ENCODE results near the gene BORCS6.

BORCS6 gene

DNA sequence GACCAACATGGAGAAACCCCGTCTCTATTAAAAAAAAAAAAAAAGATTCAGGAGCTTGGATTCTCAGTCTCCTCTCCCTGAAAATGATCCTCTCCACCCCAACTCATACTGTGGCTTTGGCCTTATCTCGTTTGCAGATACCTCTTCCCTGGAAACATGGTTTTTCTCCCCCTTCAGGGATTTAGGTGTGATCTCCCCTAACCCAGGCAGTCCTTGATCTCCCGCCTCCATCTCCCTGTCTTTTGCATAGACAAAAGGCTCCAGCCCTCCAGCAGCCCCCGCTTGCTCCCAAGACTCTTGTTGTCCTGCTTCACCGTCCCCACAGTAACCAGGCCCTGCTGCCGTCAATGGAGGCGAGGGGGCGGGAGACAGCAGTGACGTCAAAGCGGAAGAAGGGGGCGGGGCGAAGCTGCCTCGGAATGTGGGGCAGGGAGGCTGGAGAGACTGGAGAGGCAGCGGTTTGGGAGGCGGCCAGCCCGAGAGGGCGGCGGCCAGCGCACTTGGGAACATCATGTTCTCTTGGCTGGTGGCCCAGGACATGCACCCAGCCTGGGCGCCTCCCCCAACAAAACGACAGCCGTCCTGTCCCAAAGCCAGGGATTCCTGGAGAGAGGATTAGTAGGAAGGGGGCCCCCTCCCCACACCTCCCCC lies 35.9 kb downstream of the BORCS6 start:
- DNase-seq, result peak; percentile 91

DNA sequence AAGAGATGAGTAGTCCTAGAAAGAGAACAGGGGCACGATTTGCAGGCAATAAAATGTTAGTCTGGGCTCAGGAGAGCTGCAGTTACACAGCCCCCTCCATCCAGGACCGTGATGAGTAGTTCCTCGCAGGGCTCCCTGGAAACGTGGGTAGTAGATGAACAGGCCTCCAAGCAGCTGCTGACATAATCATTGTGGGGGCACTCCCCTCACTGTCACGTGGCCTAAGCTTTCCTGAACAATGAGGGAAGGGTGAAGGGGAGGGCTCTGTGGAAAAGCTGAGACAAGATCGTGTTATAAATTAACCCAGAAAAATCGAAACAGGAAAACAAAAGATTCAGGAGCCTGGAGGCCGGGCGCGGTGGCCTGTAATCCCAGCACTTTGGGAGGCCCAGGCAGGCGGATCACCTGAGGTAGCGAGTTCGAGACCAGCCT lies 36.4 kb downstream of the BORCS6 start:
- DNase-seq, result peak; percentile 58

DNA sequence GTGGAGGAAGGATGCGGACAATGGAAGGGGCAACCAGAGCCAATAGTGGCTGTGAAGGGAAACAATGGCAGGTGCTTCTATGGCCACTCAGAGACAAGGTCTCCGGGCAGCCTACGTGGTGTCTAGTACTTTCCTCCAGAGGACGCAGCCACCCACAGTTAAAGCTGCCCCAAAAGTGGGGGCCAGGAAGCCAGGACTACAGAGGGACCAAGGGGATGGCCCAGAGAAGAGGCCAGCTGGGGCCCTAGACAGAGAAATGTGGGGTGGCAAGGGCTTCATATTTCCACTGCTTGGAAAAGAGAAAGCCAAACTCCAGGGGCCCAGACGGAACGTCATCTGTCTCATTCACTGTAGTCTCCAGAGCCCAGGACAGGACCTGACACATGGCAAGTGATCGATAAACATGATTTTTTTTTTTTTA lies 36.9 kb downstream of the BORCS6 start:
- DNase-seq, result peak; percentile 58

DNA sequence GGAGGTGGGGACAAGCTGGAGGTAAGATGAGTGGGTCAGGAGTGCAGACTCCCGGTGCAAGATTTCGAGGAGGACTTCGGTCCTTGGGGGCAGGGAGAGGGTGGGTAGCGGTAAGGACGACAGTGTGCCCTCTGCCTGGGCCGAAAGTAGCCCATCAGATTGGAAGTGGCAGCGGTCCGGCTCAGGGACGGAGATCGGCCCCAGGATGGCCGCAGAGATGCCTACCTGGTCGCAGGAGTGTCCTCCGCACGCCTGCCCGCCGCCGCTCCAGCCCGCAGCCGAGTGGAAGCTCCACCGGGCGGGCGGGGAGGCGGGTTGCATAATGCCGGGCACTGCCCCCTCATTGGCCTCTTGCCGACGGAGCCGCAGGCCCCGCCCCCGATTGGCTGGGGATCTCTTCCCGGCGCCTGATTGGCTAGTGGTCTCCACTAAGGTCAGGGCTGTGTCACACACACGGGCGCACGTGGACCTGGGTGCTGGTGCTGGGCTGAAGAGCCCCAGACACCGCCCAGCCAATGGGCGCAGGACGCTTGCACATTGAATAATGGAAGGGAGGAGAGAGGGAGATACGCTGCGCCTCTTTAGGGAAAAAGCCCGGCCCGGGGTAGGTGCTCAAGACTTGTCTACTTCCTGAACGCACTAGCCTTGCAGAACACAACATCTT lies 37.7 kb downstream of the BORCS6 start, which contains the start of gene PER1:
Gene PER1 (minus strand): TSS at position 293 of the 664 bp plus-strand sequence. CDS start 1,698 bp downstream, outside the sequence.
- DNase-seq, result peak; percentile 68

DNA sequence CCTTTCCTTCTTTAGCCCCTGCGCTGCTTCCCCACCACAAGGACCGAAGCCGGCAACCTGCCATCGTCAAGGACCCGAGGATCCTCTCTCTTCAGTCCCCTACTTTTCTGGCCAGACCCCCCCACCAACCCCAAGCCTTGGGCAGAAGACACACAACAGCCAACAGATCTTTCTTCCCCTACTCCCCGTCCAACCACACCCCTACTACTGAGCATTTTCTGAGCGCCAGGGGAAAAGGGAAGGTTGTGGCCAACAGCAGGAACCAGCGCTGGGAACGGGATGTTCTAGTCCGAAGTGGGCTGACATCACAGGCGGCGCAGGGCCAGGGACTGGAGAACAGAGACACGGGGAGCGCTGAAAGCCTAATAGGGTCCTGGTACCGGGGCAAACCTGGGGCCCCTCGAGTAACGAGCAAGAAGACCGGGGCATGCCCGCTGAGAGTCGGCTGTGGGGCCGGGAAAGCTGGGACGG lies 38.3 kb downstream of the BORCS6 start:
- no peak for DNase-seq

DNA sequence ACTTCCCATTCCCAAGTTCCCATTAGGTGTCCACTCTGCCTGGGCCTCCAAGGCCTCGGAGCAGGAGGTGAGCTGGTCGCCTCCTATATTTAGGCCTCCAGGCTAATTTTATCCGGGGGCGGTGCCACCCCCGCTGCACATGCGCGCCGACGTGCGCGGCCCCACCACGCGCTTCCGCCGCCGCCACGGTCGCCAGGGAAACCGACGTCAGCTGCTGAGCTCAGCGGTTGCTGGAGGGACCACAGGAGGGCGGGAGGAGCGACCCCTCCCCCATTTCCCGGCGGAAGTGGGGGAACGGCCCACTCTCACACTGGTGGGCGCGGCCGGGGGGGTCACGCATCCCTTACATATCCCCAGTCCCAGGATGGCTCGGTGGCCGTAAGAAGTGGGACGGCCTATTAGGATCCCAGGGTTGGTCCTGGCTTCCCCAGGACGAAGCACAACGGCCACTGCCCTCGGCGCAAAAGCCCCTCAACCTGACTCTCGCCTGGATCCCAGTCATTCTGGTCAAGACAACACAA lies 38.8 kb downstream of the BORCS6 start:
- DNase-seq, result no peak

DNA sequence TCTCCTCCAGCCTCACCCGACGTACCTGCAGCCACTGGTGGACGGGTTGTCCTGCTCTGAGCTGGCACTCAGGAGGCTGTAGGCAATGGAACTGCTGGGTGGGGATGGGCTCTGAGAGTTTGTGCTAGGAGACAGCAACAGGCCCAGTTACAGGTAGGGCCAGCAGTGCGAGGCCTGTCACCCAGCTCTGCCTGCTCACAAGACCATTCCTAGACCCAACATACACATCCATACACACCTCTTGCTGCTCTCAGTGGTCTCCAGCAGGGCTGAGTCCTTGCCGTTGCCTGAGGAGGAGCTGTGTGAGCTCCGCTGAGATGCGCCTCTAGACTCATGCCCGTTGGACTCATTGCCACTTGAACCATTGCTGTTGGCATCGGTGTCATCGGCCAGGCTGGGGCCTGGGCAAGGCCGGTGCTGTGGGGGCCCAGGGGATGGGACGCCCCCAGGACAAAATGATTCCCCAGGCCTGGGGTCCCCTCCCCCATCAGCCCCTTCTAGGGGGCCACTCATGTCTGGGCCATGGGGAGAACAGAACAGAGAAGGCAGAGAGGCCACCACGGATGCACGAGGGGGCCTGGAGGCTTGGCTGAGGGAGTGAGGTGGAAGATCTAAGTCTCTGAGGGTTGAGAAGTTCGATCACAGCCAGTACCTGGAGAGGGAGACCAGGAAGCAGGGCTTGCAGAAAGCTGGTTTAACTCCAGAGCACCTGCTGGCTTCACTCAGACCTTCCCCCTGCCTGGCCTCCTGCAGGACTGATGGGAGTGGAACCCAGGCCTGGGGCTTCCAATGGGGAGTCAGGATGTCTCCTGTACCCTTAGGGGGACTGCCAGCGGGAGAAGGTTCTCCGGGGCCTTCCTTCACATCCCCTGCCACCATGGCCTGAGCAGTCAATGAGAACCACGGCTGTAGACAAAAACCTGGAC lies 39.5 kb downstream of the BORCS6 start:
- DNase-seq, result no peak

DNA sequence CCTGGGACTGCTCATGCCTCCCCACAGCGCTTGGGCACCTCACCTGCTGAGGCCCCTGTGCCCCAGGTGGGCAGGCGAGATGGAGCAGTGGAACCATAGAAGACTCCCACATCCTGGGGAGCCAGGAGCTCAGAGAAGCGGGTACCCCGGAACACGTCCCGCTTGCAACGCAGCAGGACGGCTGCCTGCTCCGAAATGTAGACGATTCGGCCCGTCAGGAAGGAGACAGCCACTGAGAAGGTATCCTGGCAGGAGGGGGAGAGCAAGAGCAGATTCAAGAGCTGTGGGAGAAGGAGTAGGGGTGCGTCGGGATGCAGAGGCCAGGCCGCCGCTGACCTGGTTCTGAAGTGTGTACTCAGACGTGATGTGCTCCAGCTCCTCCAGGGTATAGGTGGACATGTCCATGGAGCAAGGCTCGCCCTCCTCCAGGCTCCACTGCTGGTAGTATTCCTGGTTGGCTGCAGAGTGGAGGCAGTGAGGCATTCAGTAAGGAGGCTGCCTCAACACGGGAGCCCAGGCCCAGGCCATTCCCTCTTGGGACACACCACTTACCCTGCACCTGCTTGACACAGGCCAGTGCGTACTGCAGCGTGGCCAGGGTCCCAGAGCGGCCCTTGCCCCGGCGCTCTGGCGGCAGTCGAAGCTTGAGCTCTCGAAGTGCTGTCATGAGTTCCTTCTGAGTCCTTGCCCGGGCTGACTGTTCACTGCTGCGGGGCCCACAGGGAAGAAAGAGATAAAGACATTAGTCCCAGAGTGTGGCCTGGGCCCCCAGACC lies 40.4 kb downstream of the BORCS6 start:
- DNase-seq, result no peak

DNA sequence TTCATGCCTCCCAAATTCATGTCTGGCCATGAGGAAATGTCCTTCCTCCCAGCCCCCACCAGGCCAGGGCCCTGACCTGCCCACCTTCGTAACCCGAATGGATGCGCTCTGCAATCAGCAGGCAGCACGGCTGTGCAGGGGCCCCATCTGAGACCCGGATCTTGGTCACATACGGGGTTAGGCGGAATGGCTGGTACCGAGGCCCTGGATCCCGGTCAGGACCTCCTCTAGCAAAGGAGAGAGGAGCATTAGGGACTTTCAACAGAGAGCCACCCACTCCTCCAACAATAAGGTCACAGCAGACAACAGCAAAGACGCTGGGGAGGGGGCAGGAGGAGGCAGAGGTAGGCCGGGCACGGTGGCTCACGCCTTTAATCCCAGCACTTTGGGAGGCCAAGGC lies 41.4 kb downstream of the BORCS6 start:
- no peak for DNase-seq

DNA sequence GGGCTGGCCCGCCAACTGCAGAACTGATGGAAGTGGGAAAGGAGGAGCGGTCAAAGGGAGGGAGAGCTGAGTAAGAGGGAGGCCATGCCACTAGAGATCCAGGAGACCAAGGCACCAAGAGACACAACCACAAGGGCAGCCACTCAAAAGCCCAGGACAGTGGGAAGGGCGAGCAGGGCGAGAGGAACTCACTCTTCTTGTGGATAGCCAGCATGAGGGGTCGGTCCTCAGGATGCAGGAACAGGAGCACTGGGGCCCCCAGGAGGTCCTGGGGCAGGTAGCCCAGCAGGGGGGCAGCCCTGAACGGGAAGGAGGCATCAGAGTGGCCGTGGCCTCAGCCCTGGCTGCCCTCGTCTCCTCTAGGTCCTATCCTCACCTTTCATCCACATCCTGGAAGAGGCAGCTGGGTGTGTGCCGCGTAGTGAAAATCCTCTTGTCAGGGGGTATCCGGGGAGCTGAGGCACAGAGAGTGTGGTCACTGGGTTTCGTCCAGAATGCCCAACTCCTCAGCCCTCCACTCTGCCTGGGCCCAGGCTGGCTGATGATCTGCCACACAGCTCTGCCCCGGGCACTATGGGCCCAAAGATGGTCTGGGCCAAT lies 42.1 kb downstream of the BORCS6 start:
- no peak for DNase-seq

DNA sequence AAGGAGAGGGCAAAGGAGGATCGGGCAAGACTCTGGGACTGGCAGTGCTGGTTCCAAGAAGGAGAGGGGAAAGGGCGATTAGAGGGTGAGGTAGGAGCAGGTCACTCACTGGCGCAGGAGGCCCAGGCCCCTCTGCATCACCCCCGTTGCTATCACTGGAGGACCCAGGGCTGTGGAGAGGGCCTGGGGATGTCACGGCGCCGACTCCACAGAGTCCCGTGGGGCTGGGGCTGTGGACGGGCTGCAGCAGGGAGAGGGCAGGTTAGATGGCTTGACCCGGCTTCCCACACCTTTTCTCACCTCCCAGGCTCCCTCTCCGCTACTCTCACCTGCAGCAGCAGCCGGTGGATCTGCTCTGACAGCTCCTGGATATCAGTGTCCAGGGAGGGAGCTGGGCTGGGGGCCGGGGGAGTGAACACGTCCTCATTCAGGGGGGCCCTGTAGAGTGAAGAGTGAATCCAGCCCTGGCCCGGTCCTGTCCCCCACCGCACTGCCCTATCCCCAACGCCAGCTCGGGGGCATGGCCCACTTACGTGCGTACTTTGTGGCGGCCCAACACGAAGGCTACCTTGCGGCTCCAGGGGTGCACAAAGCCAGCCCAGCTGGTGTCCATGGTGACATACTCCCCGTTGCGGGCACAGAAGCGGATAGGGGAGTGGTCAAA lies 42.7 kb downstream of the BORCS6 start:
- no peak for DNase-seq

DNA sequence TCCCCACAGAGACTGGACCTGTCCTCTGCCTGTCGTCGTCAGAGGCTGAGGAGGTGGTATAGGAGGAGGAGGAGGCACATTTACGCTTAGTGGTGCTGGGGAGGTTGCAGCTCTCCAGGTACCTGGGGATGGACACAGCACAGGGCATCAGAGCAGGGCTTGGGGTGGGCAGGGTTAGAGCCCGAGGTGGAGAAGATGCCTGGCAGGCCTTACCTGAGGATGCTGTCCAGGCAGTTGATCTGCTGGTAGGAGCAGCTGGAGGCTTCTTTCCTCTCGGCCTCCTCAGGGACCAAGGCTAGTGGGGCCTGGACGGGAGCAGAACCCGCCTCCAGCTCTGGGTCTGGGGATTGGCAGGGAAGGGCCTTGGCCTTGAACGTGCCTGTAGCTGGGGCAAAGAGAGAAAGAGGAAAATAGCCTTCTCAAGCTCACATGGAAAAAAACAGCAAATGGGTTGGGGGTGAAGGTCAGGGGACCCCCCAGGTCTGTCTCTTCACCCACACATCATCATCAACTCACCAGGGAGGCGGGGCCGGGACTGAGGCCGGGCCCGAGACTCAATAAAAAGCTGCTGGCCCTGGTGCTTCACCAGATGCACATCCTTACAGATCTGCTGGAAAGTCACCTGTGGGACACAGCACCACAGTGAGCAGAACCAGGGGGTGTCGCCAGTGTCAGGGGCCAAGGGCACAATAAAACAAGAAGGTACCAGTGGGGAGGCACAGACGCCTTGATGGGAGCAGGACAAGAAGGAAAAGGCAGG lies 43.4 kb downstream of the BORCS6 start:
- no peak for DNase-seq

DNA sequence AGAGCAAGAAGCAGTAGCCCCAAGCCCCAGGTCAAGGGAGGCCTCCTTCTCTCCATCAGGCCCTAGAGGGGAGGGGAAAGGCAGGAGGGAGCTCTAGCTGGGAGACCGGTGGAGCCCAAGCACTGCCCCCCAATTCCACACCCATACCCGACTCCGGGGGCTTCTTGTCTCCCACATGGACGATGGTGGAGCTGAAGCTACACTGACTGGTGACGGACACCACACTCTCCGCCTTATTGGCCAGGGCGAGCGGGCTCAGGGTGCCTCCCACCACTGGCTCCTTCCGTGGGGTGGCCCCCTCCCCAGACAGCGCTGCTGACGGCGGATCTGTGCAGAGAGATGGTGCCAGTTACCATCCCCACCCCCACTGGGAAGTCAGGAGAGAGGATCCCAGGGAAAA lies 44.2 kb downstream of the BORCS6 start:
- DNase-seq, result no peak

DNA sequence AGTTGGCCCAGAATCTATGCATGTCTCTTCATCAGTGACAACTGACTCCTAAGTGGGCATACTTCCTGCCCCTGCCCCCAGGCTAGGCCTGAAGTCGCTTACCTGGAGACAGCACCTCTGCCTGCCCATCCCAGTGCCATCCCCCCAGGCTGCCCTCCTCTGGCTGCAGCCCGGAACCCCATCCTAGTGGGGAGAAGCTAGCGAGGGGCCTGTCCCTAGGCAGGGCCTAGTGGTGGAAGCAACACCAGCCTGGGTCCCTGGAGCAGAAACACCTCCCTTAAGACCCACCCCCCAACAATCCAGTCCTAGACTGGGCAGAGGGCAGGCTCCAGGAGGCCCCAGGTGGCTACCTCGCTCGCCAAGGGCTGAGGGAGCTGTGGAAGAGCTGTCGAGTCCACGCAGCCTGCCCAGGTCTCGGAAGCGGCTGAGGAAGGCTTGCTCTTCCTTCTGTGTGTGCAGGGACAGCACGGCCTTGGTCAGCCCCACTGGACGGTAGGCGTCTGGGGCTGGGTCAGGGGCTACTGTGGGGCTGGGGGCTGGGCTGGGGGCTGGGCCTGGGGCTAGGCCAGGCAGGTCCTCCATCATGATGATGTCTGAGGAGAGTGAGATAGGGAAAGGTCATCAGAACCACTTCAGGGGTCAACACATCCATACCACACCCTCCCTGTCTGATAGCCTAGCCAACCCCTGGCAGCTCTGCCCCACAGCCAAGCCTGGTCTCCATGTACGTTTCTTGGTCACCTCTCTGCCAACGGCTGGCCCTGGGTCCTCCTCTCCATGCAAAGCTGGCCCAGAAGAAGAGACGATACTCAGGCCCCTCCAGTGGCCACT lies 45.4 kb downstream of the BORCS6 start:
- DNase-seq, result no peak

DNA sequence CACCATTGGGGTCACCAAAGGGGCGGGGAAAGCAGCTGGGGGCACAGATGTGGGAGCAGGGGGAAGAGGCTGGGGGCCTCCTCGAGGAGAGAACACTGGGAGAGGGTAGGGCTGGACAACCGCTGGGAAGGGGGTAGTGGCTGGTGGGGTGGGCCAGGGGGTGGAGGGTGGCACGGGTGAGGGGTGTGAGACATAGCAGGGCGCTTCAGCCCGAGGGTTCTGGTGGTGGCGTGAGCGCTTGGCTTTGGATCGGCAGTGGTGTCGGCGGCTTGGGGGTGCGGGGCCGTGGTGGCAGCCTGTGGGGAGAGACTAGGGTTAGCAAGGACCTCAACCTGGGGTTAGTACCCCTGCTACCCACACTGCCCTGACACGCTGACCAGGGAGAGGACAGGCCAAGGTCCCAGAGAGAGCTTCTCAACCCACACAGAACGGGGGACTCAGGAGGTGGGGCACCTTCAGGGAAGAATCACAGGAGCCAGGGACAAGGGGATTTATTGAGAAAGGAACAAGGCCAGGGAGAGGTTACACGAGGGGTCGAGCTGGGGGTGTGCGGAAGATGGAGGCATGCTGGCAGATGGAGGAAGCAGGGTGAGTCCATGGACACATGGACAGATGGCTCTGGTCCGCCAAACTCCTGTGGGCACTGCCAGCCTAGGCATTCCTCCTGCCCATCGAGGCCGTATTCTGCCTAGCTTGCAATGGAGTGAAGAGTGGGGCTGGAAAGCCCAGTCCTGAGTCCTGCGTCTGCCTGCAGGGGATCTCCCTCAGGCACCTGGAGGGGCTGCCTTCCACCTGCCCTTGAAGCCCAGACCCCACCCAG lies 46.2 kb downstream of the BORCS6 start:
- DNase-seq, result no peak

DNA sequence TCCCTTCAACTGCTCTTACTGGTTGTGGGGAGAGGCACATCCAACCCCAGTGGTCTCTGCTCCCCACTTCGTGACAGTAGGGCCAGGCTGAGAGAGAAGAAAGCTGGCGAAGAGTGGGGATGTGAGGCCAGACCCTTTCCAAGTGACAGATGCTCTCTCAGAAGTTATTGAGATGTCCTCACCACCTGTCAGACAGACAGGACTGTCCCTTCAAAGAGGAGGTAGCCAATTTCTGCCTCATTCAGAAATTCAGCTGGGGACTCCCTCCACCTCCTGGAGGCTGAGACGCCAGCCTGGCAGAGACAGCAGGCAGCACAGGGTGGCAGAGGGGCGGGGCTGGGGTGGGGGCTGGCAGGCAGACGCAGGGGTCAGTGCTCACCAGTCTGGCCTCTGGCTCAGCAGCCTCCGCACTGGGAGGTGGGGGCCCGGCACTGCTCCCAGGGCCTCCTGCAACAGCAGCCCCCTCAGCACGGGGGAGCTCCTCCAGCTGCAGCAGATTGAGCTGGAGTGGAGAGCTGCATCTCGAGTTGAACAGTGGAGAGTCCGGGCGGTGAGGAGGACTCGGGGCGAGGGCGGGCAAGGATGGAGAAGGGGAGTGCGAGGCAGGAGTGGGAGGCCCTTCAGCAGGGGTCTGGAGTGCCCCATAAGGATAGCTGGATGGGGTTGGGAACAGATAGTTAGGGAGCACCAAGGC lies 46.9 kb downstream of the BORCS6 start:
- no peak for DNase-seq

DNA sequence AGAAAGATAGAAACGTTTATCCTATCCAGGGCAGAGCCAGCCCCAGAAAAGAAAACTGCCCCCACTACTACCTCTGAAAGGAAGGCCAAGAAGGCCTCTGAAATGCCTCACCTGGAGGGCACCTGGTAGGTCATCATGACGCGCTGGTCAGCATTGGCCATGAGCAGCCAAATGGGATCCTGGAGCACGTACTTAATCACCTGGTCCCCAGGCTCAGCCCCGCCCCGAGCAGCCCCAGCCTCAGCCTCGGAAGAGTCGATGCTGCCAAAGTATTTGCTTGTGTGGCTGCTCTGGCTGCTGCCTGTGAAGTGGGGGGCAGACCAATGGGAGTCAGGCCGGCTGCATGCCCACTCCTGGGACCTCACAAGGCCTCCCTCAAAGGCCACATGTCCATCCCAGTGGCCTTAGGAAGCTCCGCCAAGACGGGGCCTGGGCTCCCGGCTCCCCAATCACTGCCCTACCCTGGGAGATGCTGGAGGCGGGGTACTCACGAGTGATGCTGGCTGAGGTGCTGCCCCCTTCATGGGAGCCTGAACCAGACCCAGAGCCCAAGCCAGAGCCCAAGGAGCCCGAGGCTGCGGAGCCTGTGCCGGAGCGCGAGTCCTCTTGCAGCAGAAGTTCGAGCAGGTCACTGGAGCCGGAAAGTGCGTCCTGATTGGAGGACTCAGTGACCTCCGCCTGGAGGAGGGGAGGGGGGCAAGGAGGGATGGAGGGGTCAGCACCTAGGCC lies 47.7 kb downstream of the BORCS6 start:
- no peak for DNase-seq
